Activated naive CD4-positive, alpha-beta T cell treated with anti-CD3 and anti-CD28 coated beads, Interleukin-2, amount 10 ng/mL, durations not matched to agents 7 days and 5 days (primary cell): ENCODE results near the gene CXCL5.
"Not testable (repeated sequence)": the region's sequence is repeated elsewhere in the genome, so short reads cannot be mapped to it uniquely, and the experiment has no call there.

Experiments used
- CTCF ChIA-PET: fragments of 350-600 bp; sonication (Branson Sonifier 250); formaldehyde crosslinking; loops from one replicate; lab custom pipeline; 2021; ENCODE audit warnings: antibody characterized with exemption; lab: Charles Lee
- DNase-seq: peaks from one replicate; pipeline ENCODE4 v3.0.0-alpha.2; 2020
- H3K27ac Mint-ChIP-seq: one replicate; pipeline ENCODE4 v1.8.0; 2021; ENCODE audit warnings: mild to moderate bottlenecking, moderate library complexity, mixed read lengths
- H3K27me3 Mint-ChIP-seq: one replicate; pipeline ENCODE4 v1.8.0; 2021; ENCODE audit warnings: mild to moderate bottlenecking, mixed read lengths
- H3K36me3 Mint-ChIP-seq: one replicate; pipeline ENCODE4 v1.8.0; 2021; ENCODE audit warnings: mixed read lengths
- H3K4me1 Mint-ChIP-seq: one replicate; pipeline ENCODE4 v1.8.0; 2021; ENCODE audit warnings: mixed read lengths
- H3K4me3 Mint-ChIP-seq: one replicate; pipeline ENCODE4 v1.8.0; 2021; ENCODE audit warnings: mild to moderate bottlenecking, moderate library complexity, mixed read lengths
- H3K9me3 Mint-ChIP-seq: one replicate; pipeline ENCODE4 v1.8.0; 2021; ENCODE audit warnings: mixed read lengths

CXCL5 gene

DNA sequence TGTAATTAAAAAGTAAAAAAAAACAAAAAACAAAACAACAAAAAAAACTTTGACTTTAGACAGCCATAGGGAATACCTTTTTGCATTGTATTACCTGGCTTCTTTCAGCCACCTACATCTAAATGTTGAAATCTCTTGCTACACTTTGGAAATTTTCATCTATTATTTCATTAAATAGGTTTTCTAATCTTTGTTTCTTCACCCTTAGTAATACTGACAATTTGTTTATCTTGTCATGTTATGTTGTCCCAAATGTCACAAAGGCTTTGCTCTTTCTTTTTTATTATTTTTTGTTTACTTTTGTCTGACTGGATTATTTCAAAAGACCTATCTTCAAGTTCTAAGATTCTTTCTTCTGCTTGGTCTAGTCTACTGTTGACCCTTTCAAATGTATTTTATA lies 24.1 kb downstream of the CXCL5 start:
- H3K4me3 Mint-ChIP-seq, result no peak overlapping the region
- no peaks in the 10 kb centered on the region for H3K36me3 Mint-ChIP-seq
- H3K27me3 Mint-ChIP-seq, result no peaks in the 10 kb centered on the region
- H3K27ac Mint-ChIP-seq, result no peak overlapping the region
- H3K9me3 Mint-ChIP-seq, result peaks cover 7% of the 10 kb centered on the region
- no peaks in the 10 kb centered on the region for H3K4me1 Mint-ChIP-seq
- no peak for DNase-seq
- CTCF ChIA-PET, result no interaction called here

DNA sequence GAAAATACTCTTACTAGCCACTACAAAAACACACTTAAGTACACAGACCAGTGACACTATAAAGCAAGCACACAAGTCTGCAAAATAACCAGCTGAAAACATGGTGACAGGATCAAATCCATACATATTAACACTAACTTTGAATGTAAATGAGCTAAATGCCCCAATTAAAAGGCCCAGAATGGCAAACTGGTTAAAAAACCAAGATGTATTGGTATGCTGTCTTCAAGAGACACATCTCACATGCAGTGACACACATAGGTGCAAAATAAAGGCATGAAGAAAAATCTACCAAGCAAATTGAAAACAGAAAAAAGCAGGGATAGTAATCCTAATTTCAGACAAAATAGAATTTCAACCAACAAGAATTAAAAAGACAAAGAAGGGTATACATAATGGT lies 27.5 kb downstream of the CXCL5 start:
- H3K36me3 Mint-ChIP-seq, result no peaks in the 10 kb centered on the region
- H3K4me1 Mint-ChIP-seq, result no peaks in the 10 kb centered on the region
- H3K27me3 Mint-ChIP-seq, result no peaks in the 10 kb centered on the region
- CTCF ChIA-PET, result no interaction called here
- no peak overlapping the region for H3K4me3 Mint-ChIP-seq
- H3K9me3 Mint-ChIP-seq, result peaks cover 7% of the 10 kb centered on the region
- no peak for DNase-seq
- H3K27ac Mint-ChIP-seq, result no peak overlapping the region

DNA sequence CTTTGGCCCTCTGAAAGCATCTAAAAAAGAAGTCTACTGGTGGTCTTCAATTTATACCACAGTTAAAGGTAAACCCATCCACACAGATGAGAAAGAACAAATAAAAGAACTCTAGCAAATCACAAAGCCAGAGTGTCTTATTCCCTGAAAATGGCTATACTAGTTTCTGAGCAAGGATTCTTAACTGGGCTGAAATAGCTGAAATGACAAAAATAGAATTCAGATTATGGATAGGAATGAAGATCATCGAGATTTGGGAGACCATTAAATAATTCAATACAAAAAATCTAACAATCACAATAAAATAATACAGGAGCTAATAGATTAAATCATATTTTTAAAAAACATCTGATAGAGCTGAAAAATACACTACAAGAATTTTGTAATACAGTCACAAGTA lies 28.5 kb downstream of the CXCL5 start:
- DNase-seq, result no peak
- H3K36me3 Mint-ChIP-seq, result no peaks in the 10 kb centered on the region
- no peaks in the 10 kb centered on the region for H3K27me3 Mint-ChIP-seq
- CTCF ChIA-PET, result no interaction called here
- peaks cover 7% of the 10 kb centered on the region for H3K9me3 Mint-ChIP-seq
- H3K4me1 Mint-ChIP-seq, result no peaks in the 10 kb centered on the region
- H3K27ac Mint-ChIP-seq, result no peak overlapping the region
- H3K4me3 Mint-ChIP-seq, result no peak overlapping the region

DNA sequence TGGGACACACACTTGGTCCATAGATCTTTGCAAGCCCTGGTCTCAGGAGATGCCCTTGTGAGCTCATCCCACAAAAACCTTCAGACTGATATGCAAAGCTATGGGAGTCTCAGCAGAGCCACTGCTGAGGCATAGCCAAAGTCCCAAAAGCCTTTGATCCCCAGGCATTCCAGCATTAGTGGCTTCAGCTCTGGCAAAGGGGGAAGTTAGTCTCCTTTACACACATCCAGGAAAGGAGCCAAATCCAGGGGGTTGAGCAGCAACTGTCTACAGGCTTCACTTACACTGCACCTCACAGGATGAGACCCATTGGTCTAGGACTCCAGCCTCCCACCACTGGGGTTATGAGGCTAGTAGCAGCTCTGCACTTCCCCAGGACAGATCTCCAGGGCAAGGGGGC lies 30.6 kb downstream of the CXCL5 start:
- Mint-ChIP-seq H3K27me3 (no peaks in the 10 kb centered on the region), H3K4me3 (no peak overlapping the region), H3K4me1 (no peaks in the 10 kb centered on the region), H3K27ac (no peak overlapping the region), H3K9me3 (peaks cover 7% of the 10 kb centered on the region), H3K36me3 (no peaks in the 10 kb centered on the region)
- DNase-seq, result no peak
- CTCF ChIA-PET, result no interaction called here

DNA sequence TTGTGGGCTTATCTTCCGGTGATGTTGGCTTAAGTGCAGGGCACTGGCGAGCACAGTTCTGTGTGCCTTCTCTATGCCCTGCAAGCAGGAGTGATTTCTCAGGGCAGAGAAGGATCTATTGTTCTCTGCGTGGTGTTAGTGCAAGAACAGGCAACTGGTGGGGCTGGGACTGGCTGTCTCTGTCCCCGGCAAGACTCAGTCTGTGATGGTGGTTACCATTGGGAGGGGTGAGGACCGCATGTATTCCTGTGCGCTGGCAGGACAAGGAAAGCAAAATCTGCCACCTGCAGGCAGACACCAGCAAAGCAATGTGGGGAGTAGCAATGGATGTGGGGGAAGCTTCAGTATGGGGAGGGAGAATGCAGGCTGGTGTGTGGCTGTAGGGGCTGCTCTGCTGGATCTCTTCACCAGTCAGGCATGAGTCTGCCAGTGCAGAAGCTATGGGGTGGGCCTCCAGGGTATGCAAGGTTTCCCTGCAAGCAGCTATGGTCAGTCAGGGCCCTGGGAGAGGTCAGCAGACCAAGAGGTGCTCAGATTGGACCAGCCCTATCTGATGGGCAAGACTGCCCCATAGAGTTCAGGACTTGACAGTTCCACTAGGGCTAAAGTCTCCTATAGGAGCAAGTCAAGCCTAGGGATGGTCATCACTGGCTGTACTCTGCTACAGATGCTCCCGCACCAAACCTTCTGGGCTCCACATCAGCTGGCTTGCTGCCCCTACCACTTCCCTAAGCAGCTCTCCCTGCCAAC lies 33.4 kb downstream of the CXCL5 start:
- CTCF ChIA-PET, result no interaction called here

DNA sequence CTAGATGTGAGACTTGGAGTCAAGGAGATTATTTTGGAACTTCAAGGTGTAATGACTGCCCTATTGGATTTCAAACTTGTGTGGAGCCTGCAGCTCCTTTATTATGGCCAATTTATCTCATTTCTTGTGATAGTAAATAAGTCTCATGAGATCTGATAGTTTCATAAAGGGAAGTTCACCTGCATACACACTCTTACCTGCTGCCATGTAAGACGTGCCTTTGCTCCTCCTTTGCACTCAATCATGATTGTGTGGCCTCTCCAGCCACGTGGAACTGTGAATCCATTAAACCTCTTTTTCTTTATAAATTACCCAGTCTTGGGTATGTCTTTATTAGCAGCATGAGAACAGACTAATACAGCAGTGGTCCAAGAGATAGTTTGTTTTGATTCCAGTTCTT lies 35.8 kb downstream of the CXCL5 start:
- Mint-ChIP-seq H3K36me3 (no peaks in the 10 kb centered on the region), H3K4me1 (no peaks in the 10 kb centered on the region), H3K27me3 (no peaks in the 10 kb centered on the region), H3K4me3 (no peak overlapping the region), H3K27ac (no peak overlapping the region), H3K9me3 (peaks cover 10% of the 10 kb centered on the region)
- DNase-seq, result no peak
- CTCF ChIA-PET, result no interaction called here

More for the DNA sequence above, 33.4 kb downstream of the CXCL5 start:
- Mint-ChIP-seq H3K4me1 (no peaks in the 10 kb centered on the region), H3K4me3 (no peak overlapping the region), H3K27me3 (no peaks in the 10 kb centered on the region), H3K9me3 (peaks cover 7% of the 10 kb centered on the region), H3K27ac (no peak overlapping the region), H3K36me3 (no peaks in the 10 kb centered on the region)
- no peak for DNase-seq

DNA sequence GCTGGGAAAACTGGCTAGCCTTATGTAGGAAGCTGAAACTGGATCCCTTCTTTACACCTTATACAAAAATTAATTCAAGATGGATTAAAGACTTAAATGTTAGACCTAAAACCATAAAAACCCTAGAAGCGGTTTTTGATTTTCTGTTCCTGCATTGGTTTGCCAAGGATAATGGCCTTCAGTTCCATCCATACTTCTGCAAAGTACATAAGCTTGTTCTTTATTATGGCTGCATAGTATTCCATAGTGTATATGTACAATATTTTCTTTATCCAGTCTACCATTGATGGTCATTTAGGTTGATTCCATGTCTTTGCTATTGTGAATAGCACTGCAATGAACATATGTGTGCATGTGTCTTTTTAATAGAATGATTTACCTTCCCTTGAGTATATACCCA lies 39.4 kb downstream of the CXCL5 start:
- H3K27ac Mint-ChIP-seq, H3K4me1 Mint-ChIP-seq, H3K36me3 Mint-ChIP-seq, H3K27me3 Mint-ChIP-seq, H3K4me3 Mint-ChIP-seq, CTCF ChIA-PET, DNase-seq: not testable (repeated sequence)
- H3K9me3 Mint-ChIP-seq, result peaks cover 14% of the 10 kb centered on the region

DNA sequence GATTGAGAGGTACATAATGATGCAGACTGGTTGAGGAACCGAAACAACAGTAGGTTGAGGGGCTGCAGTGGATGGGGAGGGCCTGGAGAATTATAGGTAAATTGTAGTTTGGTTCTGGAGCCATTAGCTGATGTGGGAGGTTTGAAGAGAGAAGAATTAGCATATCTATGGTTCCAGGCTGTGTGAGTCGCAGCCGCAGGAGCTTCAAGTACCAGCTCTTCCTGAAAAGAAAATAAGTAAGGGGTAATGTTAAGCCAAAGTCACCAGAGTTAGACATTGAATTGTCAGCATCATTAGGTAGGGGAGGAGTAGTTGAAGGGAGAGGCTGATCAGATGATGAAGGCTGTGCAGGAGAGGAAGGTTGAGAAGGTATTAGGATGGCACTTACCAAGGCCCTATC lies 46.1 kb downstream of the CXCL5 start:
- H3K36me3 Mint-ChIP-seq, result no peaks in the 10 kb centered on the region
- DNase-seq, result no peak
- H3K27ac Mint-ChIP-seq, result no peak overlapping the region
- H3K9me3 Mint-ChIP-seq, result peaks cover 4% of the 10 kb centered on the region
- H3K27me3 Mint-ChIP-seq, result no peaks in the 10 kb centered on the region
- CTCF ChIA-PET, result no interaction called here
- no peak overlapping the region for H3K4me3 Mint-ChIP-seq
- H3K4me1 Mint-ChIP-seq, result no peaks in the 10 kb centered on the region

DNA sequence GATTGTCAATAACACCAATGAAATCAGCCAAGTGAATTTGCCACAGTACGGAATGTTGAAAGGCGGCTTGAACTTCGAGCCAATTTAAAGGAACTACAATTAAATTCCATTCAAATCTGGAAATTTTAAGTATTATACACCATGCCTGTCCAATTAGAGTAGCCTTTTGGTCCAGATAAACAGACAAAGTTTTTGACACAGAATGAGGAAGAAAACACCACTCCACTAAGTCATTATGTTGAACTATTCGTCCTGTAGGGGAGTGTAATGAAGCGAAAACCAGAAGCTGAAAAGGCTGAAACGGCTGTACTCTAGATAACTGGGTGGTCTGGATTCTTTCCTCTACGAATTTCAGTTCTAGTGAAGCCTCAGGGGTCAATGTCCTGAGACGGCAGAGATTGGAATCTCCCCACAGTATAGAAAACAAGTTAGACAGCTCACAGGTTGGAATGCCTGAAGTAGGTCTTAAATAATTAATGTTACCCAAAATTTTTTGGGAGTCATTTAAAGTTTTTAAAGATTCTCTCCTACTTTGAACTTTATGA lies 48.0 kb downstream of the CXCL5 start:
- H3K36me3 Mint-ChIP-seq, H3K4me3 Mint-ChIP-seq, DNase-seq, H3K27ac Mint-ChIP-seq, H3K27me3 Mint-ChIP-seq, CTCF ChIA-PET, H3K4me1 Mint-ChIP-seq, H3K9me3 Mint-ChIP-seq: not testable (repeated sequence)

DNA sequence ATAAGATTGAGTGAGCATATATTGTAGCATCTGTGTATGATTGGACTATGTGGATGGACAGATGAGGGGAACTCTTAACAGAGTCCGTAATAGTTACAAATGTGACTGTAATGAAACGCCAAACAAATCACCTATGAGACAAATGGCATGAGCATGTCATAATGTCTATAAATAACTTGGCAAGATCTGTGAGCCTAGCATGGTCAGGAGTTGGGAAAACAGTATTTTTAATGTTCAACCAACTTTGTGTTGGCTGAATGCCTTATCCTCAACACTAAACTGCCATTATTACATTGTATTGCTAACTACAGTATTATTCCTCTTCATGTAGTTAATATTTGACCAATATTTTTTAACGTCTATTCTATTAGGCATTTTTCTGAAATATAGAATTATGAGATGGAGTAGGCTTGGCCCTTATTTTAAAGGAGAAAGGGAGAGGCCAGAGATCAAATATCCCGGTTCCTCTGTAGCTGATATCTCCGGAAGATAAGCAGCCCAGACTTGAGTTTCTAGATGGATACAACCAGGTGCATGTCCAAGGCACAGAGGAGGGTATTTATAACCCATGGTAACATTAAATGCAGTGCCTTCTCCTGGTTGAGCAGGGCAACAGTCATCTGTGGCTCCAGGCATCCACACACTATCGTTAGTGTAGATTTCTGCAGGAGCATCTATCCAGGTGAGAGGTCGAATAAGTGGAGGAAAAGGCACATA lies 49.3 kb downstream of the CXCL5 start:
- no peak for DNase-seq
- H3K4me3 Mint-ChIP-seq, result no peak overlapping the region
- H3K4me1 Mint-ChIP-seq, result no peaks in the 10 kb centered on the region
- no peaks in the 10 kb centered on the region for H3K36me3 Mint-ChIP-seq
- H3K27me3 Mint-ChIP-seq, result peaks cover 16% of the 10 kb centered on the region
- H3K9me3 Mint-ChIP-seq, result no peaks in the 10 kb centered on the region
- H3K27ac Mint-ChIP-seq, result no peak overlapping the region
- CTCF ChIA-PET, result no interaction called here

DNA sequence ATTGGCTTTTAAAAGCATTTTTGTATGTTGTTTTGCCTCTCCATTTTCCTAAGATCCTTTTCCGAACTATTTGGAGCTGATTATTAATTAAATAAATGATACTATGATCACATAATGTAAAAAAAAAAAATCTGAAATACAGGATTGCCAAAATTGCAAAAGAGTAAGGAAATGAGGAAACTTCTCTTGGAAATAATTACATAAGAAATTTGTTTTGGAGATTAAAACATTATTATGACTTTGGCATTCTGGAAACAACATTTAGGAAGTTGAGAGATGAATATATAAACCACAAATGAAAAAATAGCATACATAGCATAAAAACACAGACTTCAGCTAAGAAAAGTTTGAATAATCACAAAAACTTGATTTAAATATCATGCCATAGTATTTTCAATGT lies 50.2 kb downstream of the CXCL5 start:
- DNase-seq, result no peak
- H3K4me3 Mint-ChIP-seq, result no peak overlapping the region
- peaks cover 24% of the 10 kb centered on the region for H3K27me3 Mint-ChIP-seq
- H3K4me1 Mint-ChIP-seq, result no peaks in the 10 kb centered on the region
- CTCF ChIA-PET, result no interaction called here
- H3K36me3 Mint-ChIP-seq, result no peaks in the 10 kb centered on the region
- H3K9me3 Mint-ChIP-seq, result no peaks in the 10 kb centered on the region
- no peak overlapping the region for H3K27ac Mint-ChIP-seq

DNA sequence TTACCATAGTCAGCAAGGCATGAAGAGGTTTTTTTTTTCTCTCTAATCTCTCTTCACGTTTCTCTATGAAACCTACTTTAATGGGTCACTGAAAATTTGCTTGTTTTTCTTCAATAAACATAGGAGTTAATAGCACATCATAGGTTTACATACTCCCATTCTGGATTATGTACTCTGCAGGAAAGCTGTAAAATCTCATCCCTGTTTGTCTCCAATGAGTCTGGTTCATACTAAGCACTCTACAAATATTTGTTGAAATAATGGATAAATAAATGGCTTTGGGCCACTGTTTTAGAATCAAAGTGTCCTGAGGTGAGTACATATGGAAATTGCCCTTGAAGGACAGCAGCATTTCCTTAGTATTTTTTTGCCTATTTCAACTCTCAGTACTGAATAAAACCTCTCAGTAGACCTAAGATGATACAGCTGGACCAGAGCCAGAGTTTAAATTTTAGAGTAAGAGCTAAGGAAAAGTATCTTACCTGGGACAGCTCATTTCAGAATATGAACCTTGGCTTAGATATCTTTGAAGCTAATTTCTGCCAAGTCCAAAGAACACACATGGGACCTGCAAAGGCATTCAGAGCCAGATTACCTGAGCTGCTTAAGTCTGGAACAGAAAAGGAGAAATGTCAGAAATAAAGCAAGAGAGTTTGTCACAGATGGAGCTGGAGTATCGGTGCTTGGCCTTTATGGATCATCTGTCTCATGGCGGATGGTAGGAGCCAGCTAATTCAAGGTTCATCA lies 51.1 kb downstream of the CXCL5 start:
- Mint-ChIP-seq H3K4me1 (no peaks in the 10 kb centered on the region), H3K27me3 (peaks cover 25% of the 10 kb centered on the region), H3K4me3 (no peak overlapping the region), H3K27ac (no peak overlapping the region), H3K36me3 (no peaks in the 10 kb centered on the region), H3K9me3 (no peaks in the 10 kb centered on the region)
- DNase-seq, result no peak
- CTCF ChIA-PET, result no interaction called here

DNA sequence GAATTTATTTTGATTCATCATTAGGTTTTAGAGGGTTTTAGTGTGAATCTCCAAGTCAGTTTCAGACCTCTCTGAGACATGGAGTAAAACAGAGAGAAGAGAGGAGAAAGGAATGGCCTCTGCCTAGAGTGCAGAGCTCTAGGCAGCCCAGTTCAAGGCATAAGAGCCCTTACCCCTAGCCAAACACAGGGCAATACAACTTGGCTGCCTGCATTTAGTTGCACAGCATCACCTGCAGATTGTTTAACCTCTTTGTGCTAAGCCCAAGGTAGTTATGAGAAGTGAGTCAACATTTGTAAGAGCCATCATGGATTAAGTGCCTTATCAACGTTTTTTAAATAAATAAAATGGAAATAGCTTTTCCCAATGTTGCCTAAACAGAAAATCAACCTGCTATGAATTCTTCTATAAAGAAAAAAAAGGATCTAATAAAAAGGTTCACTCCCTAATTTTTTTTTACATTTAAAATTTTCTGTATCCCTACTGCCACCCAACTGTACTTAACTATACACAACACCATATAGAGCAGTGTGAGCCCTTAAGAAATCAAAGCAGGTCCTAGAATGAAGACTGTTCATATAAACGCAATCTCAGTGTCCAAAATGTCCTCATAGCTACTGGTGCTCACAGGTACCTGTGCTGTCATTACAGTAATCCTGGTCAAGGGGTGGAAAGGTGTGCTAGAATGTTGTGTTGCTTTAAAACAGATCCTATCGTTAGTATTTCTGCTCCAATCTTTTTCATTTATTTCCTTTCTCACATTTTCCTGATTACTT lies 52.6 kb downstream of the CXCL5 start:
- Mint-ChIP-seq H3K4me1 (no peaks in the 10 kb centered on the region), H3K36me3 (no peaks in the 10 kb centered on the region), H3K27me3 (peaks cover 25% of the 10 kb centered on the region), H3K27ac (no peak overlapping the region), H3K9me3 (no peaks in the 10 kb centered on the region), H3K4me3 (no peak overlapping the region)
- CTCF ChIA-PET, result no interaction called here
- DNase-seq, result no peak
